Epidermal melanocyte (primary cell): ENCODE data around the gene PNPT1.
"Not testable (repeated sequence)": the region's sequence is repeated elsewhere in the genome, so short reads cannot be mapped to it uniquely, and the experiment has no call there.

Source experiments
- DNase-seq: peaks from one replicate; pipeline ENCODE4 v3.0.0; 2011; ENCODE audit warnings: low spot score; ENCODE audit not compliant: insufficient read length

The PNPT1 gene

GRCh38 chr2:55693181-55694125, at the start of gene PNPT1:
TSS of gene PNPT1 (minus strand) at chr2:55693844. CDS start at chr2:55693823, 21 bp downstream.
- DNase-seq: peak; percentile 94

GRCh38 chr2:55742996-55743395, 49.4 kb upstream of the PNPT1 start:
- no peak for DNase-seq

DNA sequence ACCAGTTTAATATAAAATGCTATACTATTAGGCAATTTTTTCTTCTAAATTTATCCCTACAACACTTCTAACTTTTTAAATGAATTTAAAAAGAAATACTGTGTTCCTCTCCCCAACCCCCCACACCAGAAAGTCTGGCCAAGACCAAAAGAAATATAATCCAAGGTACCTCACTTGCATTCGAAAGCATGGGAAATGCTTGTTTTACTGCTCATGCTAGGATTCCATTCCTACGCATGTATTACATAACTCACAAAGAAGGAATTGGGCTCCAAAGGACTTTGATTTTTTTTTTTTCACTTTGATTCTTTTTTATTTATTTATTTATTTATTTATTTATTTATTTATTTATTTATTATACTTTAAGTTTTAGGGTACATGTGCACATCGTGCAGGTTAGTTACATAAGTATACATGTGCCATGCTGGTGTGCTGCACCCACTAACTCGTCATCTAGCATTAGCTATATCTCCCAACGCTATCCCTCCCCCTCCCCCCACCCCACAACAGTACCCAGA, 42.4 kb upstream of the PNPT1 start:
- DNase-seq: not testable (repeated sequence)

DNA sequence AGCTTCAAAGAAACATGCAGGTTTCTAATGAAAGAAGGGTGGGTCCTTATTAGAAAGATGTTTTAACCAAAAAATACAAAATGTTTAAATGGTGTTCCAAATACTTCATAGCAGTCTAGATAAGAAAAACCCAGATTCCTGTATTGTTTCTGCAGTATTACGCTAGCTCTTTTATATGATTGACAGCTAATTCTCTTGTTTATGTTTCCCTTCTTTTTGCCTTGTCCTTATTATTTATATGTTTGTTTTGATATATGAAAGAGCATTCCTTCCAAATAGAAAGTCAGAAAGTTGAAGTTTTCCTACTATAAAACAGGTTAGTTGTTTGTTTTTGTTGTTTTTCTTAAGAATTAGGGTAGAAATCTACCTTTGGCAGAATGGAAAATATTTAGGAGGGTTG, 41.1 kb upstream of the PNPT1 start:
- no peak for DNase-seq

GRCh38 chr2:55733335-55733734, 39.7 kb upstream of the PNPT1 start:
- no peak for DNase-seq

- no peak for DNase-seq
These were observed 39.2 kb upstream of the PNPT1 start for GRCh38 chr2:55732854-55733253.

DNA sequence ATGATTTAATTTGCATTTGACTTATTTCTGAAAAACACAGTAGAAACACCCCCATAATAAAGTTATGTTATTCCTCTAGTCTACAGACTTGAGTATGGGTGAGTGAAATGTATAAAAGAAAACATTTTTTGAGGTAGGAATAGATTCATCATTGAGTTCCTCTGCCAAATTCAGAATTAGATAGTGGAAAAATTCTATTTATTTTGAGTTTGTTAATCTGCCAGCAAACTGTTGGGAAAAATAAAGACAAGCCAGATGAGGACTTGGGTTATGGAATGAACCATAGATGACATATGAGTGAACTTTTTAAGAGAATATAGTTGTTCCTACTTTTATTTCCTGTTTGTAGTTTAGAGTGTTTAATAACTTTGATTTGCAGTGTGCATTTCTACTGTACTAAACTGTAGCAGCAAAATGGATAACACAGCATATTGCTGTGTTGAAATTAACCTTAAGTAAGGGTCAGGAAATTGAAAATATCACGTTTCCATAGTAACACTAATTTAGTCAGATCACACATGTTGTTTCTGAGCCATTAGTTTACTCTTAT, 35.6 kb upstream of the PNPT1 start:
- no peak for DNase-seq

DNA sequence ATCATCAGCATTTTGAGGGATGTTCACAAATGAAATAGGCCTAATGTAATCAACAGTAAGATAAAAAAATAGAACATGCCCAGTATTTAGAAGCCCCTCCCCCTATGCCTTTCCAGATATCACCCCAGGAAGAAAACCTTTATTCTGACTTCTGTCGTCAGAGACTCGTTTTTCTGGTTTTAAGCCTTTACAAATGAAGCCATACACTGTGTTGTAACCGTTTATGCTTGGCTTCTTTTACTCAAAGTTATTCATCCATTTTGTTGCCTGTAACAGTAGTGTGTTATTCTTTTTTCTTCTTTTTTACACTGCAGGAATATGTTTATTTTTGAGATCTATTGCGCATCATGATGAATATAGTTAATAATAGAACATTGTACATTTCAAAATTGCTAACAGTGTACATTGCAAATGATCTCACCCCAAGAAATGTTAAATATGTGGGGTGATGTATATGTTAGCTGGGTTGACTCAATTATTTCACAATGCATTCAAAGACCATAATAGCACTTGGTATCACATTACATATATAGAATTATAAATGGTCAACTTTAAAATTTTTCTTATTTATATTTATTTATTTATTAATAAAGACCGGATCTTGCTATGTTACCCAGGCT, 28.1 kb upstream of the PNPT1 start:
- no peak for DNase-seq

- no peak for DNase-seq
These were observed 26.8 kb upstream of the PNPT1 start for GRCh38 chr2:55720417-55720816.

GRCh38 chr2:55719852-55720251, 26.2 kb upstream of the PNPT1 start:
- no peak for DNase-seq

DNA sequence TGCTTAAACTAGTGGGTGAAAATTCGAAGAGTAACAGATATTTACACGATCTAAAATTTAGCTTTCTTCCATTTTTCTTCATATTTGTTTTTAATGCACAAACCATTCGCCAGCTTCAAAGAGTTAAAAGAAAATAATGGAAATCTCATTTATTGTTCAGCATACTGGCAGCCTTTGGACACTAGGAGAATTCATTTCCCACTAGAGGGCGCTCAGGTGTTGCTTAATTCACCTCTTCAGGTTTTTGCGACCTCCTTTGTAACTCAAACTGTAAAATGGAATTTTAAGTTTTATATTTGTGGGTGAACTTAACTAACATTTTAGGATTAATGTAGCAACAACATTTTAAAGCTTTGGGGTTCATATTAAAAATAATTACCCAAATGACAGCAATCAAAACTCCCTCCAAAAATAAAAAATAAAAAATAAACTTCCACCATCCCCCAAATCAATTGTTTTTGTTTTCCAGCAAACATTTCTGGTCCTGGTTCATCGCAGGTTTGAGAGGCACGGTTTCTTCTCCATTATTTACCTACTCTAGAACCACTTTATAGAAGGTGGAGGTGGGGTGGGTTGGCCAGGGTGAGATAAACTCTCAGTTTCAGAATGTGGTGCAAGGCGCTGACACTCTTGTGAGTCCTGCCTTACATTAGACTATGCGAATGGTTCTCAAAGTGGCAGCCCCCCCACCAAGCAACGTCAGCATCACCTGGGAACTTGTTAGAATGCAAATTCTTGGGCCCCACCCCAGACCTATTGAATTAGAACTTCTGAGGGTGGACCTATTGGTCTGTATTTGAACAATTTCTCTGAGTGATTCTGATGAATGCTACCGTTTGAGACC, 24.7 kb upstream of the PNPT1 start:
- peak; percentile 54 for DNase-seq

- DNase-seq: no peak
These were observed 22.0 kb upstream of the PNPT1 start for GRCh38 chr2:55715626-55716025.

- DNase-seq: not testable (repeated sequence)
These were observed 21.5 kb upstream of the PNPT1 start for GRCh38 chr2:55715178-55715577.

GRCh38 chr2:55712477-55713060, 18.9 kb upstream of the PNPT1 start:
- DNase-seq: no peak

- DNase-seq: no peak
These were observed 16.4 kb upstream of the PNPT1 start for GRCh38 chr2:55710025-55710424.

- no peak for DNase-seq
These were observed 14.1 kb upstream of the PNPT1 start for GRCh38 chr2:55707751-55708150.

- DNase-seq: not testable (repeated sequence)
These were observed 12.6 kb upstream of the PNPT1 start for GRCh38 chr2:55706258-55706657.

GRCh38 chr2:55705027-55705653, 11.5 kb upstream of the PNPT1 start:
- DNase-seq: no peak

DNA sequence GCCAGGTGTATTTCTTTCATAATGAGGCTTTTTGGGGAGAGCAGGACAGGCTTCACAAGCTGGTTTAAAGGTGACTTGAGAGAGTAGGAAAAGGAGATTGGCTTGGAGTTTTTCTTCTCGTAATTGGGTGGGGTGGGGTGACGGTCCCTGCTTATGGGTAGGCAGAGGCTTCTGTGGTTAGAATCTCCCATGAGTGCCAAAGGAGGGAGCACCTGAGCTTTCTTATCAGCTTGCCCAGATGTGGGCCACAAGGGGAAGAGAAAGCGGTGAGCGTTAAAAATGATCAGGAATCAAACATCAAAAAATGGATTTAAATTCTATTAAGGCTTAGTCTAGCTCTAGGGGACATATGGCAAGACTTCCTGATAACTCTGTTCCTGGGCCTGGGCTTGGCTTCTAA, 9.7 kb upstream of the PNPT1 start:
- DNase-seq: no peak

DNA sequence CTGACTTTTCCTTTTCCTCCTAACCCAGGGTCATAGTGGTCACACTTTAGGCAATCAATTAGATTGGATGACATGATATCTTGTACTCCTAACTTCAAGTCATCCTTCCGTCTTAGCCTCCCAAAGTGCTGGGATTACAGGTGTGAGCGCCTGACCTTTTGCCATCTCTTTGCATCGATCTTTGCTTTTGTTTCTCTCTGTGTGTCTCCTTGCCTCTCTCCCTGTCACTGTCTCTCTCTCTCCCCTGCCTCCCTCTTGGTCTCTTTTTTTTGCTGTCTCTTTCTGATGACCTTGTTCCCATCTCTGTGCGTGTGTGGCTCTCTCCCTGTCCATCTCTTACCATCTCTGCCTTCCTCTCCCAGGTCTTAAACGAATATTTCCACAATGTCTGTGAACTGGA, 904 bp downstream of the PNPT1 start:
- DNase-seq: not testable (repeated sequence)
